HL-60 (cell line): Measurements from ENCODE around the gene NFE2.

ENCODE experiments used
- CTCF ChIP-seq: IDR thresholded peaks from one replicate; pipeline ENCODE4 v1.5.1; 2011; ENCODE audit warnings: low read length, control low read depth, inconsistent platforms; ENCODE audit not compliant: insufficient read depth
- GABPA ChIP-seq: IDR thresholded peaks from 2 replicates; pipeline ENCODE4 v1.6.1; 2012; ENCODE audit warnings: low read depth
- POLR2AphosphoS5 ChIP-seq: IDR thresholded peaks from 2 replicates; pipeline ENCODE4 v1.6.1; 2012; ENCODE audit warnings: low read depth
- REST ChIP-seq: IDR thresholded peaks from 2 replicates; pipeline ENCODE4 v1.6.1; 2012; ENCODE audit warnings: low read depth; ENCODE audit not compliant: insufficient replicate concordance

GRCh38 chr12:54270345-54270744 is 30.5 kb downstream of the NFE2 start:
- no peak for TF ChIP-seq CTCF
- TF ChIP-seq POLR2AphosphoS5: no peak; the same call in 1 of the 2 replicates
- no peak for TF ChIP-seq REST
- TF ChIP-seq GABPA: no peak
